Aorta (tissue), 5 donors: ENCODE results near the gene ADAM11. TPM values are rescaled to one million over a fixed set of nuclear protein-coding genes. Genes with fewer than 3 reads are reported as not detected.
"Not testable (repeated sequence)": the region's sequence is repeated elsewhere in the genome, so short reads cannot be mapped to it uniquely, and the experiment has no call there.

Experiments used
- ATAC-seq: fragments of 200-7000 bp; cut with Tn5 transposase; one replicate; pipeline ENCODE4 v1.9.1; 2022; ENCODE audit warnings: moderate library complexity; ENCODE audit not compliant: low FRiP score
- DNase-seq, 2 donors: peaks; one replicate each; pipeline ENCODE4 v3.0.0-alpha.2; 2020
- H3K27ac ChIP-seq, 2 donors: one replicate each; pipeline ENCODE4 v1.5.1; 2013; ENCODE audit warnings: low read length in 2 of 2, mild to moderate bottlenecking in 2 of 2, moderate library complexity in 2 of 2, control low read depth in 1 of 2, inconsistent platforms in 1 of 2, low read depth in 1 of 2
- H3K27me3 ChIP-seq, 2 donors: one replicate each; pipeline ENCODE4 v1.6.1; 2013; ENCODE audit warnings: control low read depth in 1 of 2, low read length in 1 of 2, mild to moderate bottlenecking in 1 of 2, moderate library complexity in 1 of 2; ENCODE audit not compliant: insufficient read depth in 2 of 2, control insufficient read depth in 1 of 2
- H3K36me3 ChIP-seq, 2 donors: one replicate each; pipeline ENCODE4 v1.6.1; 2013; ENCODE audit warnings: control low read depth in 1 of 2, low read length in 1 of 2, mild to moderate bottlenecking in 1 of 2; ENCODE audit not compliant: insufficient read depth in 2 of 2, control insufficient read depth in 1 of 2
- H3K4me1 ChIP-seq, 2 donors: one replicate each; pipeline ENCODE4 v1.6.1; 2013; ENCODE audit warnings: low read length in 2 of 2, control low read depth in 1 of 2, mild to moderate bottlenecking in 1 of 2, moderate library complexity in 1 of 2; ENCODE audit not compliant: insufficient read depth in 2 of 2, control insufficient read depth in 1 of 2
- H3K4me3 ChIP-seq, 2 donors: one replicate each; pipeline ENCODE4 v1.5.1; 2013; ENCODE audit warnings: low read length in 2 of 2, control low read depth in 1 of 2, mild to moderate bottlenecking in 1 of 2
- H3K9me3 ChIP-seq: one replicate; pipeline ENCODE4 v1.6.1; 2013; ENCODE audit warnings: mild to moderate bottlenecking, low read length; ENCODE audit not compliant: control insufficient read depth
- WGBS, 2 donors: extraction: QIAGEN DNeasy Blood & Tissue Kit; methylation state at CpG; one replicate each; pipeline ENCODE4 v1.1.7; 2013; 5-methylcytosine and 5-hydroxymethylcytosine counted together
- intact Hi-C, 2 donors: fragments of 100-400 bp; cut with DNase I; formaldehyde crosslinking; loops; one replicate each; pipeline versions ENCODE4 v1.14.2 to v1.15.0; 2022
- polyA plus RNA-seq, 2 donors: library from polyadenylated mRNA; stranded (reverse); fragments of 200-250 nt; gene quantifications; one replicate each; pipeline ENCODE4 v1.2.3, GENCODE V29; 2013
- total RNA-seq, 2 donors: library from RNA; stranded (reverse); fragmentation: NEBNext Ultra II Directional; extraction: Animal tissue kit (Norgen Biotek cat#: 25700); gene quantifications; one replicate each; pipeline ENCODE4 v1.2.1, GENCODE V29; 2021
- donor health status: healthy with polysubstance abuse.
- donor health status: Bipolar disorder and iron deficiency.
- donor health status: DM: no; HTN: no; CAD: no.
- donor health status: DM: no; HTN: no; CAD: no.
- donor health status: DM: yes; HTN: yes; CAD: no.

Gene ADAM11
- total and polyA plus RNA-seq, 4 donors = 0.38 to 1.6 (median 0.91) TPM

DNA sequence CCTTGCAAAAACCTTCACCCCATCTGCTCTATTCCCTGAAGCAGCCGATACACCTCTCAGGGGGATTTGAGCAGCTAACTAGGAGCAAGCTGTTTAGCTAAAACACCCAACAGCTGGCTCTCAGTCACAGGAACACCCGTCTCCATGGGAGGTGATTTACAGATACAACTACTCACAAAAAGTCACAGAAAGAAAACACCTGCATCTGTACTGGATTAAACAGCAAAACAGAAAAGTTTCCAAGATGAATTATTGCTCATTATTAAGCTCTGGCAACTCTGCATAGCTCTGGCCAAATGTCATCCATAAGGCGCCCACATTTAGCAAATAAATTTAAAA, 49.0 kb downstream of the ADAM11 start:
- intact Hi-C loops = no loop called here
- Histone ChIP-seq H3K4me1 (peaks cover 0 to 5% of the 10 kb centered on the region in 2 donors), H3K9me3 (no peaks in the 10 kb centered on the region), H3K4me3 (no peak overlapping the region), H3K27ac (no peak overlapping the region), H3K27me3 (no peaks in the 10 kb centered on the region), H3K36me3 (peaks cover 0 to 2% of the 10 kb centered on the region in 2 donors)
- WGBS, 2 donors = 35 to 38% methylated on average over 3 of the region's 3 CpGs
- ATAC-seq (no peak), DNase-seq (no peak)

GRCh38 chr17:44808156-44808555, 49.4 kb downstream of the ADAM11 start:
- Histone ChIP-seq H3K4me1 (peaks cover 0 to 1% of the 10 kb centered on the region in 2 donors), H3K27ac (no peak overlapping the region), H3K9me3 (no peaks in the 10 kb centered on the region), H3K4me3 (no peak overlapping the region), H3K36me3 (peaks cover 0 to 2% of the 10 kb centered on the region in 2 donors), H3K27me3 (no peaks in the 10 kb centered on the region)
- no peak for ATAC-seq
- 78 to 91% methylated on average over 4 of the region's 4 CpGs for WGBS, 2 donors
- intact Hi-C loops = no loop called here
- no peak for DNase-seq

DNA sequence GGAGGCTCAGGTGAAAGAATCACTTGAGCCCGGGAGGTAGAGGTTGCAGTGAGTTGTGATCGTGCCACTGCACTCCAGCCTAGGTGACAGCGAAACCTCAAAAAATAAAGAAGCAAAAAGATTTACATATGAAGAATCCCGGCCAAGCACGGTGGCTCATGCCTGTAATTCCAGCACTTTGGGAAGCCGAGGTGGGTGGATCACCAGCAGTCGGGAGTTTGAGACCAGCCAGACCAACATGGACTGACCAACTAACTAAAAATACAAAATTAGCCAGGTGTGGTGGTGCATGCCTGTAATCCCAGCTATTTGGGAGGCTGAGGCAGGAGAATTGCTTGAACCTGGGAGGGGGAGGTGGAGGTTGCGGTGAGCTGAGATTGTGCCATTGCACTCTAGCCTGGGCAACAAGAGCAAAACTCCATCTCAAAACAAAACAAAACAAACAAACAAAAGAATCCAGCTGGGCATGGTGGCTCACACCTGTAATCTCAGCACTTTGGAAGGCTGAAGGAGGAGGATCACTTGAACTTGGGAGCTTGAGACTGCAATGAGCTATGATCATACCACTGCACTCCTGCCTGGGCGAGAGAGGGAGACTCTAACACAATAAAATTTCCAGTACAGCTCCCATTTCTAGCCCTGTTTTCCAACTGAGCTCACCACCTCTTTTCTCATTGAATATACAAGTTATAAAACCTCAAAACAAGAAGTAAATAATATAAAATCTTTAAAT, 50.0 kb downstream of the ADAM11 start:
- ATAC-seq, H3K4me3 ChIP-seq, H3K4me1 ChIP-seq, H3K27me3 ChIP-seq, intact Hi-C loops, H3K27ac ChIP-seq, H3K9me3 ChIP-seq, H3K36me3 ChIP-seq, DNase-seq: not testable (repeated sequence)
- WGBS, 2 donors = 96% methylated on average over 9 of the region's 9 CpGs

GRCh38 chr17:44812263-44812662, 53.5 kb downstream of the ADAM11 start:
- intact Hi-C loops = no loop called here
- Histone ChIP-seq H3K27me3 (no peaks in the 10 kb centered on the region), H3K4me1 (peaks cover 0 to 4% of the 10 kb centered on the region in 2 donors), H3K9me3 (no peaks in the 10 kb centered on the region), H3K27ac (no peak overlapping the region), H3K4me3 (no peak overlapping the region), H3K36me3 (no peaks in the 10 kb centered on the region)
- DNase-seq = no peak
- 23 to 26% methylated on average over 4 of the region's 4 CpGs for WGBS, 2 donors
- ATAC-seq = no peak

GRCh38 chr17:44818508-44818907, 59.7 kb downstream of the ADAM11 start:
- intact Hi-C loops, DNase-seq: not testable (repeated sequence)

GRCh38 chr17:44820631-44821212, 61.9 kb downstream of the ADAM11 start:
- H3K36me3 ChIP-seq = no peaks in the 10 kb centered on the region
- no peak for ATAC-seq
- H3K4me3 ChIP-seq = no peak overlapping the region
- DNase-seq = no peak
- no peaks in the 10 kb centered on the region for H3K9me3 ChIP-seq
- no peaks in the 10 kb centered on the region for H3K27me3 ChIP-seq
- H3K27ac ChIP-seq = no peak overlapping the region
- H3K4me1 ChIP-seq = no peaks in the 10 kb centered on the region
- 6 to 7% methylated on average over 7 of the region's 7 CpGs for WGBS, 2 donors
- intact Hi-C loops = no loop called here

More at GRCh38 chr17:44818508-44818907, 59.7 kb downstream of the ADAM11 start:
- not testable (repeated sequence) for H3K27me3 ChIP-seq, H3K4me1 ChIP-seq, H3K27ac ChIP-seq, ATAC-seq, H3K4me3 ChIP-seq, H3K36me3 ChIP-seq, H3K9me3 ChIP-seq
- WGBS, 2 donors = 91 to 92% methylated on average over 6 of the region's 6 CpGs

- intact Hi-C loops = loop anchor here (5.0 kb wide), 2 partner anchors 33 to 37 kb away; no protein-coding TSS in a partner anchor
- ATAC-seq, H3K4me3 ChIP-seq, H3K27me3 ChIP-seq, H3K9me3 ChIP-seq, H3K27ac ChIP-seq, H3K4me1 ChIP-seq, H3K36me3 ChIP-seq: not testable (repeated sequence)
- peak in 1 of 2 donors; percentile 14 for DNase-seq
- WGBS, 2 donors = 96 to 98% methylated on average over 9 of the region's 9 CpGs
Observed at GRCh38 chr17:44825236-44825635, 66.4 kb downstream of the ADAM11 start.

GRCh38 chr17:44826123-44826790, 67.5 kb downstream of the ADAM11 start:
- 79 to 81% methylated on average over 15 of the region's 15 CpGs for WGBS, 2 donors
- ATAC-seq (no peak), DNase-seq (peak in 1 of 2 donors; percentile 16)
- Histone ChIP-seq H3K4me1 (peaks cover 0 to 4% of the 10 kb centered on the region in 2 donors), H3K36me3 (no peaks in the 10 kb centered on the region), H3K4me3 (no peak overlapping the region), H3K9me3 (no peaks in the 10 kb centered on the region), H3K27me3 (no peaks in the 10 kb centered on the region), H3K27ac (no peak overlapping the region)
- intact Hi-C loops = loop anchor here (5.0 kb wide), 2 partner anchors 34 to 36 kb away; no protein-coding TSS in a partner anchor
